Stimulated activated CD4-positive, alpha-beta T cell treated with anti-CD3 and anti-CD28 coated beads, Interleukin-4, amount 100 ng/mL, for 48 hours (primary cell): ENCODE data around the gene C1orf116.

Source experiments
- DNase-seq, 2 donors: peaks; one replicate each; pipeline ENCODE4 v3.0.0-alpha.2; 2020; ENCODE audit warnings: low read depth in 2 of 2

C1orf116 gene

GRCh38 chr1:206998816-206999215, 33.7 kb downstream of the C1orf116 start:
- no peak for DNase-seq

- DNase-seq: no peak
Measured at GRCh38 chr1:206992790-206993189, 39.8 kb downstream of the C1orf116 start.

DNA sequence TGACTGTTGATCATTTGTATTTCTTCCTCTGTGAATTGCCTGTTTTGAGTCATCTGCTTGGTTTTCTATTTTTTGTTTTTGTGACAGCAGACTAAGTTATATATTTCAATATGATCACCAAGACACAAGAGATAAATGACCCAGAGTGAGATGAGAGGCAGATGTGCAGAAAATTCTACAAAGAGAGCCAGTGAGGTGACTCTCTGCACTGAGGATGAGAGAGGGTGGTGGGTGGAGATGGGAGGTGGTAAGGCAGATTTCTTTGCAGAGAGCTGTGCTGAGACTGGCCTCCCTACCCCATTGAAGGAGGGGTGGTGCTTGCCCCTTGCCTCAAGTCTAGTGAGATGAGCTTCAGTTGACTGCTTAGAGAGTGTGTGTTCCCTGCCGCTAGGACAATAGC, 44.7 kb downstream of the C1orf116 start:
- DNase-seq: no peak

DNA sequence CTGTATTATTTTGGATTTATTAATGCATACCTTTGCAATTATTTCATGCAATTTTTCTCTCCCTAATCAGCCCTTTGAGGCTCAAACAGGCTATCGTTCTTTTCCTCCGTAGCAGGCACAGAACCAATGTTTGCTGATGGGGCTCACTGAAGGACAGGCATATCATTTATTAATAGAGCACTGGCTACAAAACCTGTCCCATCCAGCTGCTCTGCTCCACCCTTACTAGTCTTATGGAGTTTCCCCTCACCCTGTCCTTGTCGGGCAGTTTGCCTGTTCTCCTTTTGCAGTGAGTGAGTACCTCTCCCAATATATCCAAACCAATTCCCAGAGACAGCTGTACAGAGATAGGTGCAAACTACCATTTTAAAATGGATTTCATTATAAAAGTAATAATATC, 45.7 kb downstream of the C1orf116 start:
- DNase-seq: no peak

DNA sequence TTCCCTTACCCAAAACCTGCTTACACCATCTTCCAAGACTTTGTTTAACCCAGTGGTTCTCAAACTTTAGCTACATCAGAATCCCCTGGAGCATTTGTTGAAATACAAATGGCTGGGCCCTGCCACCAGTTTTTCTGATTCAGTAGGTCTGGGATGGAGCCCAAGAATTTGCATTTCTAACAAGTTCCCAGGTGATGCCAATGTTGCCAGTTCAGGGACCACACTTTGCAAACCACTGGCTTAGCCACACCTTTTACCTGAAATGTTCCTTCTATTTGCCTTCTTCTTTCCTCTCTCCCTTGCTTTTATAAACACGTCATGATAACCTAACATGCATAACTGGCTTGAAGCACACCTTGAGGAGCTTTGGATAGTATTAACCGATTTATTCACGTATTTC, 46.2 kb downstream of the C1orf116 start:
- no peak for DNase-seq

DNA sequence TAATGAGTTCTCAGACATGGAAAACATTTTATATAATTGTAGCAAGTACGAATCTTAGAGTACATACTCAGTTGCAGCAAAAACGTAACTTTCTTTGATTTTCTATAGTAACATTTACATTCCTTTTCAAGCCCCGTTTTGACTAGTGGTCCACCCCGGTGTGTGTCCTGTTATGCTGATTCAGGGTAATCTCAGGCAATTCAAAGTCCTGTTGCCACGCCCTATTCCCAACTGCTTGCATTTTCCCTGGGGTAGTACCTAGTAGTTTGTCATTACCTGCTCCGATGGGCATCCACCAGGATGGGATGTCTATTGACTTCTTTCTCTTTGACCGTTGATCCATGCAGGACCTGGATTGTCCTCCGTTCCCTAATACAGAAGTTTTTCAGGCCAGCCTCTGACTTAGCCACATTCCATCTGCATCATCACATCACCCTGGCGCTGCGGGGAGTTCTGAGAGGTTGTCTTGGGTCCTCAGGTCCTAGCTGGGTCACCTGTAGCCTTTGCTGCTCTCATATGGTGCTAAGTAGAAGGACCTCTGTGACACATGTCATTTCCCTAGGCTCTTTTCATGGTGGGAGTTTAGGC, 47.3 kb downstream of the C1orf116 start:
- DNase-seq: no peak

- DNase-seq: peak; percentile 24 to 34
Measured at GRCh38 chr1:206982216-206982615, 50.3 kb downstream of the C1orf116 start.

GRCh38 chr1:206979379-206980043, 53.0 kb downstream of the C1orf116 start:
- DNase-seq: no peak

- no peak for DNase-seq
Measured at GRCh38 chr1:206978259-206978658, 54.3 kb downstream of the C1orf116 start.

GRCh38 chr1:206975306-206975705, 57.2 kb downstream of the C1orf116 start:
- no peak for DNase-seq

- no peak for DNase-seq
Measured at GRCh38 chr1:206974140-206974539, 58.4 kb downstream of the C1orf116 start.

GRCh38 chr1:206972728-206973127, 59.8 kb downstream of the C1orf116 start:
- DNase-seq: no peak

- no peak for DNase-seq
Measured at GRCh38 chr1:206971029-206971655, 61.4 kb downstream of the C1orf116 start.

- DNase-seq: no peak
Measured at GRCh38 chr1:206970446-206970845, 62.1 kb downstream of the C1orf116 start, which contains the start of gene FCAMR. Gene FCAMR (minus strand): TSS chr1:206970460. CDS start chr1:206970125, 335 bp downstream.

- DNase-seq: no peak
Measured at GRCh38 chr1:206969090-206969489, 63.5 kb downstream of the C1orf116 start.
